A549 (cell line): Measurements from ENCODE around the gene ATP6V0C.

Experiments used
- BHLHE40 ChIP-seq: IDR thresholded peaks from 2 replicates; pipeline ENCODE4 v1.6.1; 2012; ENCODE audit warnings: low read depth, low read length, inconsistent platforms
- CHD4 ChIP-seq: fragments of 200-600 bp; sonication (generic); IDR thresholded peaks from 2 replicates; pipeline ENCODE4 v1.6.1; 2016; ENCODE audit warnings: antibody characterized with exemption, mild to moderate bottlenecking, borderline replicate concordance
- HOXA7 ChIP-seq: fragments of 250-450 bp; sonication (Bioruptor Pico); IDR thresholded peaks from 2 replicates; pipeline ENCODE4 v1.5.0; 2020; ENCODE audit warnings: mild to moderate bottlenecking, moderate library complexity
- JUN ChIP-seq, 2 experiments: fragments of >200 bp; sonication (Bioruptor Twin); formaldehyde crosslinking; IDR thresholded peaks; 2 replicates in 1 of 2; 3 replicates in 1 of 2; pipeline ENCODE4 v1.6.1; 2016 to 2017
- MAZ ChIP-seq: fragments of 150-350 bp; IDR thresholded peaks from 2 replicates; pipeline ENCODE4 v1.6.1; 2014; ENCODE audit warnings: antibody characterized with exemption, low read depth, low read length, borderline replicate concordance
- MYC ChIP-seq: IDR thresholded peaks from 2 replicates; pipeline ENCODE4 v1.6.1; 2012; ENCODE audit warnings: mild to moderate bottlenecking, inconsistent platforms, low read length, improper control_type of control experiment, borderline replicate concordance
- RCOR1 ChIP-seq: fragments of 150-350 bp; IDR thresholded peaks from 2 replicates; pipeline ENCODE4 v1.6.1; 2014; ENCODE audit warnings: antibody characterized with exemption, low read length, low read depth
- RFX5 ChIP-seq: fragments of 450-650 bp; IDR thresholded peaks from 2 replicates; pipeline ENCODE4 v1.7.1; 2014; ENCODE audit warnings: antibody characterized with exemption, mild to moderate bottlenecking, moderate library complexity
- ZNF302 ChIP-seq: fragments of 250-450 bp; sonication (Bioruptor Pico); IDR thresholded peaks from 2 replicates; pipeline ENCODE4 v1.9.0; 2021; ENCODE audit warnings: inconsistent platforms, mild to moderate bottlenecking, moderate library complexity
- TF ChIP-seq, protein P1 (sequence below): fragments of >200 bp; sonication (Bioruptor Twin); formaldehyde crosslinking; IDR thresholded peaks from 3 replicates; pipeline ENCODE4 v1.5.1; 2016
- TF ChIP-seq, protein P2 (sequence below): IDR thresholded peaks from 2 replicates; pipeline ENCODE4 v1.6.1; 2012
- TF ChIP-seq, protein P3 (sequence below): fragments of 200-600 bp; sonication (generic); IDR thresholded peaks from 2 replicates; pipeline ENCODE4 v1.6.1; 2016; ENCODE audit warnings: antibody characterized with exemption, mild to moderate bottlenecking, moderate library complexity

- no peak for TF ChIP-seq CHD4
- TF ChIP-seq, protein P1, sequence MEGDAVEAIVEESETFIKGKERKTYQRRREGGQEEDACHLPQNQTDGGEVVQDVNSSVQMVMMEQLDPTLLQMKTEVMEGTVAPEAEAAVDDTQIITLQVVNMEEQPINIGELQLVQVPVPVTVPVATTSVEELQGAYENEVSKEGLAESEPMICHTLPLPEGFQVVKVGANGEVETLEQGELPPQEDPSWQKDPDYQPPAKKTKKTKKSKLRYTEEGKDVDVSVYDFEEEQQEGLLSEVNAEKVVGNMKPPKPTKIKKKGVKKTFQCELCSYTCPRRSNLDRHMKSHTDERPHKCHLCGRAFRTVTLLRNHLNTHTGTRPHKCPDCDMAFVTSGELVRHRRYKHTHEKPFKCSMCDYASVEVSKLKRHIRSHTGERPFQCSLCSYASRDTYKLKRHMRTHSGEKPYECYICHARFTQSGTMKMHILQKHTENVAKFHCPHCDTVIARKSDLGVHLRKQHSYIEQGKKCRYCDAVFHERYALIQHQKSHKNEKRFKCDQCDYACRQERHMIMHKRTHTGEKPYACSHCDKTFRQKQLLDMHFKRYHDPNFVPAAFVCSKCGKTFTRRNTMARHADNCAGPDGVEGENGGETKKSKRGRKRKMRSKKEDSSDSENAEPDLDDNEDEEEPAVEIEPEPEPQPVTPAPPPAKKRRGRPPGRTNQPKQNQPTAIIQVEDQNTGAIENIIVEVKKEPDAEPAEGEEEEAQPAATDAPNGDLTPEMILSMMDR = no peak
- TF ChIP-seq, protein P2, sequence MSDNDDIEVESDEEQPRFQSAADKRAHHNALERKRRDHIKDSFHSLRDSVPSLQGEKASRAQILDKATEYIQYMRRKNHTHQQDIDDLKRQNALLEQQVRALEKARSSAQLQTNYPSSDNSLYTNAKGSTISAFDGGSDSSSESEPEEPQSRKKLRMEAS = no peak
- no peak for TF ChIP-seq MAZ
- no peak for TF ChIP-seq JUN (IDR thresholded peaks at IDR 0.05)
- TF ChIP-seq RFX5 = no peak
- no peak for TF ChIP-seq RCOR1
- no peak for TF ChIP-seq HOXA7
- no peak for TF ChIP-seq BHLHE40
- TF ChIP-seq ZNF302 (CRISPR knock-in tag) = no peak
- no peak for TF ChIP-seq MYC
- TF ChIP-seq, protein P3, sequence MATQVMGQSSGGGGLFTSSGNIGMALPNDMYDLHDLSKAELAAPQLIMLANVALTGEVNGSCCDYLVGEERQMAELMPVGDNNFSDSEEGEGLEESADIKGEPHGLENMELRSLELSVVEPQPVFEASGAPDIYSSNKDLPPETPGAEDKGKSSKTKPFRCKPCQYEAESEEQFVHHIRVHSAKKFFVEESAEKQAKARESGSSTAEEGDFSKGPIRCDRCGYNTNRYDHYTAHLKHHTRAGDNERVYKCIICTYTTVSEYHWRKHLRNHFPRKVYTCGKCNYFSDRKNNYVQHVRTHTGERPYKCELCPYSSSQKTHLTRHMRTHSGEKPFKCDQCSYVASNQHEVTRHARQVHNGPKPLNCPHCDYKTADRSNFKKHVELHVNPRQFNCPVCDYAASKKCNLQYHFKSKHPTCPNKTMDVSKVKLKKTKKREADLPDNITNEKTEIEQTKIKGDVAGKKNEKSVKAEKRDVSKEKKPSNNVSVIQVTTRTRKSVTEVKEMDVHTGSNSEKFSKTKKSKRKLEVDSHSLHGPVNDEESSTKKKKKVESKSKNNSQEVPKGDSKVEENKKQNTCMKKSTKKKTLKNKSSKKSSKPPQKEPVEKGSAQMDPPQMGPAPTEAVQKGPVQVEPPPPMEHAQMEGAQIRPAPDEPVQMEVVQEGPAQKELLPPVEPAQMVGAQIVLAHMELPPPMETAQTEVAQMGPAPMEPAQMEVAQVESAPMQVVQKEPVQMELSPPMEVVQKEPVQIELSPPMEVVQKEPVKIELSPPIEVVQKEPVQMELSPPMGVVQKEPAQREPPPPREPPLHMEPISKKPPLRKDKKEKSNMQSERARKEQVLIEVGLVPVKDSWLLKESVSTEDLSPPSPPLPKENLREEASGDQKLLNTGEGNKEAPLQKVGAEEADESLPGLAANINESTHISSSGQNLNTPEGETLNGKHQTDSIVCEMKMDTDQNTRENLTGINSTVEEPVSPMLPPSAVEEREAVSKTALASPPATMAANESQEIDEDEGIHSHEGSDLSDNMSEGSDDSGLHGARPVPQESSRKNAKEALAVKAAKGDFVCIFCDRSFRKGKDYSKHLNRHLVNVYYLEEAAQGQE = no peak
Observed at GRCh38 chr16:2487517-2487842, 26.3 kb upstream of the ATP6V0C start.
